H1 (cell line): Measurements from ENCODE around the gene HTR3A. TPM values are rescaled to one million over a fixed set of nuclear protein-coding genes. Genes with fewer than 3 reads are reported as not detected.

Experiments used
- EZH2 ChIP-seq: fragments of 200-600 bp; sonication (generic); IDR thresholded peaks from 2 replicates; pipeline ENCODE4 v1.7.1; 2012; ENCODE audit warnings: low read depth, mild to moderate bottlenecking, moderate library complexity, low read length, inconsistent platforms; ENCODE audit not compliant: severe bottlenecking
- FOSL1 ChIP-seq: IDR thresholded peaks from 2 replicates; pipeline ENCODE4 v1.6.1; 2011; ENCODE audit warnings: mild to moderate bottlenecking, low read depth, low read length, moderate library complexity; ENCODE audit not compliant: insufficient read depth
- NANOG ChIP-seq: IDR thresholded peaks from 2 replicates; pipeline ENCODE4 v1.6.1; 2011; ENCODE audit warnings: low read length, low read depth, mild to moderate bottlenecking, inconsistent platforms; ENCODE audit not compliant: insufficient read depth, poor library complexity, severe bottlenecking
- SP1 ChIP-seq: IDR thresholded peaks from 2 replicates; pipeline ENCODE4 v1.6.1; 2011; ENCODE audit warnings: low read depth, low read length
- TAF7 ChIP-seq: optimal IDR thresholded peaks from 2 replicates; pipeline ENCODE3; 2011; ENCODE audit warnings: low read depth, mild to moderate bottlenecking, inconsistent platforms, low read length, moderate library complexity, borderline replicate concordance
- YY1 ChIP-seq: IDR thresholded peaks from 2 replicates; pipeline ENCODE4 v1.6.1; 2011; ENCODE audit warnings: low read depth, mild to moderate bottlenecking, low read length
- polyA plus RNA-seq, 7 experiments: library from polyadenylated mRNA; depleted of rRNA in 3 of 7; stranded (reverse) in 5 of 7; unstranded in 2 of 7; fragments of >200 nt in 5 of 7; fragments of 200-250 nt in 2 of 7; gene quantifications; 1 replicate in 5 of 7; 2 replicates in 1 of 7; 4 replicates in 1 of 7; pipeline versions ENCODE4 v1.2.1 to v1.2.3, GENCODE V29; 2011 to 2013; ENCODE audit warnings: missing spikeins in 2 of 7, mixed read lengths in 2 of 7
- total RNA-seq: library from RNA; stranded (reverse); fragmentation: NEBNext Ultra II Directional; extraction: Animal tissue kit (Norgen Biotek cat#: 25700); gene quantifications from 2 replicates; pipeline ENCODE4 v1.2.1, GENCODE V29; 2021

Gene HTR3A
- total and polyA plus RNA-seq, 2 of the 8 experiments (the other 6 are each of a cell fraction or from before 2014, with no cell fraction given), result 7.5 to 8.9 TPM

DNA sequence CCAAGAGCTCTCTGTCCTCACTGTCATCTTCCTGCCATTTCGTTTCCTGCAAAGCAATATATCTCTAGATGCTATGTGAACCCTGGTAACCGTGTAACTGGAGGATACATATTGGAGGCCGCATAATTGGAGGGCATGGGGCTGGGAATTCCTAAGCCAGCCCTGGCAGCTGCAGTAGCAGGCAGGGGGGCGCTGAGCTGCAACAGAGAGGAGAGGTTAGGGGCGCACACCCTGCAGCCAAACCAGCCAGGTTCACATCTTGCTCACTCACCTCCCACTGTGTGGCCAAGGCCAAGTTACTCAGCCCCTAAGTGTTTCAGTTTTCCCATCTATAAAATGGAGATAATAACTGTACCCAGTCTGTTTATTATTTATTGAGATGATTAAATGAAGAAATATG lies 44.7 kb downstream of the HTR3A start (continued):
- no peak for TF ChIP-seq YY1
- TF ChIP-seq TAF7, result no peak
- no peak for TF ChIP-seq EZH2
- TF ChIP-seq SP1, result no peak
- TF ChIP-seq FOSL1, result no peak
- TF ChIP-seq NANOG, result no peak
